ENCODE results near the gene NOP10.
"Not testable (repeated sequence)": the region's sequence is repeated elsewhere in the genome, so short reads cannot be mapped to it uniquely, and the experiment has no call there.

NOP10 gene

DNA sequence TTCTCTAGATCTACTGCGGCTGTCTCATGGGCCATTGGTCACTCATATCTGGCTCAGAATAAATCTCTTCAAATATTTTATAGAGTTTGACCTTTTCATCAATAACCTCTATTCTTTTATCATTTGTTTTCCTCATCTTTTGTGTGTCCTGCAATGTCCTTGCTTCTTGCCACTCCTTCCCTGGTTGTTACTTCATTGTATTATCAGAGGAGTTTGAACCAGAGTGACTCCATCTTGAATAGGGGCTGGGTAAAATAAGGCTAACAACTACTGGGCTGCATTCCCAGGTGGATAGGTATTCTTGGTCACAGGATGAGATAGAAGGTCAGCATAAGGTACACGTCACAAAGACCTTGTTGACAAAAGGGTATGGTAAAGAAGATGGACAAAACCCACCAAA, 33.9 kb upstream of the NOP10 start:
- no peak overlapping the region for H3K27ac ChIP-seq (ENCODE audit: low read length, poor library complexity, severe bottlenecking)
- H3K23ac ChIP-seq (ENCODE audit: low read length in 2 of 2) = no peak overlapping the region
- no peak overlapping the region for H2BK5ac ChIP-seq (ENCODE audit: low read depth, low read length, poor library complexity, severe bottlenecking)
- H2AK5ac ChIP-seq (ENCODE audit: low read length, severe bottlenecking) = no peak overlapping the region
- no peak overlapping the region for H3K9ac ChIP-seq (ENCODE audit: low read length)
- no peak overlapping the region for H2BK12ac ChIP-seq (ENCODE audit: low read length in 2 of 2)
- peaks cover 1% of the 10 kb centered on the region for H3K9me3 ChIP-seq (ENCODE audit: control insufficient read depth, low read length)
- no peaks in the 10 kb centered on the region for H3K4me1 ChIP-seq (ENCODE audit: control insufficient read depth, insufficient read depth, low read depth, low read length)
- no peak for DNase-seq
- 83% methylated on average over 2 of the region's 2 CpGs for WGBS
- no peak overlapping the region for H3K4me3 ChIP-seq (ENCODE audit: insufficient read depth in 1 of 2, low read depth in 1 of 2, low read length in 2 of 2)
- H3K18ac ChIP-seq (ENCODE audit: low read depth in 1 of 2, low read length in 2 of 2) = no peak overlapping the region
- no peak overlapping the region for H2BK120ac ChIP-seq (ENCODE audit: low read depth, low read length)
- no peak overlapping the region for H3K4ac ChIP-seq (ENCODE audit: low read depth in 1 of 2, low read length in 2 of 2)
- H3K4me2 ChIP-seq (ENCODE audit: low read length, poor library complexity, severe bottlenecking) = no peak overlapping the region
- H2BK15ac ChIP-seq (ENCODE audit: low read depth, poor library complexity, severe bottlenecking) = no peak overlapping the region
- no peak overlapping the region for H4K91ac ChIP-seq (ENCODE audit: low read length)
- no peaks in the 10 kb centered on the region for H3K27me3 ChIP-seq (ENCODE audit: control insufficient read depth in 1 of 2, insufficient read depth in 1 of 2, low read length in 2 of 2)
- no peaks in the 10 kb centered on the region for H3K79me1 ChIP-seq (replicated peaks; ENCODE audit: low read length, poor library complexity, severe bottlenecking)
- H4K8ac ChIP-seq (ENCODE audit: low read length) = no peak overlapping the region
- H2AFZ ChIP-seq (ENCODE audit: low read depth, low read length) = no peak overlapping the region
- H3K14ac ChIP-seq (ENCODE audit: low read length in 2 of 2) = no peak overlapping the region
- peaks cover 0 to 3% of the 10 kb centered on the region in 2 experiments for H3K36me3 ChIP-seq (ENCODE audit: control insufficient read depth in 1 of 2, insufficient read depth in 2 of 2, low read depth in 1 of 2, low read length in 2 of 2)

DNA sequence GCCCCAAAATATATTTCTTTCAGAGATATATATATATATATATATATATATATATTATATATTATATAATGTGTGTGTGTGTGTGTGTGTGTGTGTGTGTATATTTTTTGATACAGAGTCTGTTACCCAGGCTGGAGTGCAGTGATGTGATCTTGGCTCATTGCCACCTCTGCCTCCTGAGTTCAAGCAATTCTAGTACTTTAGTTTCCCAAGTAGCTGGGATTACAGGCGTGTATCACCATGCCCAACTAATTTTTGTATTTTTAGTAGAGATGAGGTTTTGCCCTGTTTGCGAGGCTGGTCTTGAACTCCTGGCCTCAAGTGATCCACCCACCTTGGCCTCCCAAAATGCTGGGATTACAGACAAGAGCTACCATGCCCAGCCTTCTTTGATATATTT, 32.6 kb upstream of the NOP10 start:
- not testable (repeated sequence) for H3K18ac ChIP-seq (ENCODE audit: low read depth in 1 of 2, low read length in 2 of 2); H2BK12ac ChIP-seq (ENCODE audit: low read length in 2 of 2); H3K4ac ChIP-seq (ENCODE audit: low read depth in 1 of 2, low read length in 2 of 2); H2BK5ac ChIP-seq (ENCODE audit: low read depth, low read length, poor library complexity, severe bottlenecking); H3K9me3 ChIP-seq (ENCODE audit: control insufficient read depth, low read length); H2AK5ac ChIP-seq (ENCODE audit: low read length, severe bottlenecking); H3K9ac ChIP-seq (ENCODE audit: low read length); H3K27me3 ChIP-seq (ENCODE audit: control insufficient read depth in 1 of 2, insufficient read depth in 1 of 2, low read length in 2 of 2); H3K36me3 ChIP-seq (ENCODE audit: control insufficient read depth in 1 of 2, insufficient read depth in 2 of 2, low read depth in 1 of 2, low read length in 2 of 2); H3K4me3 ChIP-seq (ENCODE audit: insufficient read depth in 1 of 2, low read depth in 1 of 2, low read length in 2 of 2); H3K27ac ChIP-seq (ENCODE audit: low read length, poor library complexity, severe bottlenecking); H3K4me2 ChIP-seq (ENCODE audit: low read length, poor library complexity, severe bottlenecking); H2BK120ac ChIP-seq (ENCODE audit: low read depth, low read length); H3K23ac ChIP-seq (ENCODE audit: low read length in 2 of 2); H3K79me1 ChIP-seq (replicated peaks; ENCODE audit: low read length, poor library complexity, severe bottlenecking); H2BK15ac ChIP-seq (ENCODE audit: low read depth, poor library complexity, severe bottlenecking); DNase-seq; H4K8ac ChIP-seq (ENCODE audit: low read length); H2AFZ ChIP-seq (ENCODE audit: low read depth, low read length); H3K14ac ChIP-seq (ENCODE audit: low read length in 2 of 2); H3K4me1 ChIP-seq (ENCODE audit: control insufficient read depth, insufficient read depth, low read depth, low read length); H4K91ac ChIP-seq (ENCODE audit: low read length)
- WGBS = 100% methylated on average over 1 of the region's 2 CpGs

DNA sequence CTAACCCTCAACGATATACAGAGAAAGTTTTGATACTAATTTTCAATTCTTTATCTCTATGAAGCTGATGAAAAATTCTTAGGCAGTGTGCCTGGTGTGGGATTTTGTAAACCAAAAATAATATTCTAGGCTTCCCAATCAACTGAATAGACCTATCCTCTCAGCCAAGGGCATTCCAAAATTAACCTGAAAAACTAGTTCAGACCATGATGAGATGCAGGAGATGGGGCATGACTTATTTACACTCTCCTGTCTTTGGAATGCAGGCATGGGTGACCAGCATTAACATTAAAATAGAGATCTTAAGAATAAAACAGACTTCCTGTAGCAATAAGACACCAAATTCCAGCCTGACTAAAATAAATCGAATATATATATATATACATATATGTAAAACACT, 31.9 kb upstream of the NOP10 start:
- Histone ChIP-seq H3K23ac (ENCODE audit: low read length in 2 of 2) (no peak overlapping the region), H3K4me1 (ENCODE audit: control insufficient read depth, insufficient read depth, low read depth, low read length) (no peaks in the 10 kb centered on the region), H3K4me3 (ENCODE audit: insufficient read depth in 1 of 2, low read depth in 1 of 2, low read length in 2 of 2) (no peak overlapping the region), H3K14ac (ENCODE audit: low read length in 2 of 2) (no peak overlapping the region), H4K8ac (ENCODE audit: low read length) (no peak overlapping the region), H2BK120ac (ENCODE audit: low read depth, low read length) (no peak overlapping the region), H3K4ac (ENCODE audit: low read depth in 1 of 2, low read length in 2 of 2) (no peak overlapping the region), H3K27me3 (ENCODE audit: control insufficient read depth in 1 of 2, insufficient read depth in 1 of 2, low read length in 2 of 2) (no peaks in the 10 kb centered on the region), H2AFZ (ENCODE audit: low read depth, low read length) (no peak overlapping the region), H3K79me1 (replicated peaks; ENCODE audit: low read length, poor library complexity, severe bottlenecking) (no peaks in the 10 kb centered on the region), H2BK15ac (ENCODE audit: low read depth, poor library complexity, severe bottlenecking) (no peak overlapping the region), H3K9me3 (ENCODE audit: control insufficient read depth, low read length) (peaks cover 5% of the 10 kb centered on the region), H2BK12ac (ENCODE audit: low read length in 2 of 2) (no peak overlapping the region), H3K9ac (ENCODE audit: low read length) (no peak overlapping the region), H3K36me3 (ENCODE audit: control insufficient read depth in 1 of 2, insufficient read depth in 2 of 2, low read depth in 1 of 2, low read length in 2 of 2) (peaks cover 0 to 3% of the 10 kb centered on the region in 2 experiments), H2AK5ac (ENCODE audit: low read length, severe bottlenecking) (no peak overlapping the region), H3K18ac (ENCODE audit: low read depth in 1 of 2, low read length in 2 of 2) (no peak overlapping the region), H3K4me2 (ENCODE audit: low read length, poor library complexity, severe bottlenecking) (no peak overlapping the region), H3K27ac (ENCODE audit: low read length, poor library complexity, severe bottlenecking) (no peak overlapping the region), H2BK5ac (ENCODE audit: low read depth, low read length, poor library complexity, severe bottlenecking) (no peak overlapping the region), H4K91ac (ENCODE audit: low read length) (no peak overlapping the region)
- DNase-seq = no peak
- WGBS = no CpG with 5 or more reads among the region's 2 CpGs

DNA sequence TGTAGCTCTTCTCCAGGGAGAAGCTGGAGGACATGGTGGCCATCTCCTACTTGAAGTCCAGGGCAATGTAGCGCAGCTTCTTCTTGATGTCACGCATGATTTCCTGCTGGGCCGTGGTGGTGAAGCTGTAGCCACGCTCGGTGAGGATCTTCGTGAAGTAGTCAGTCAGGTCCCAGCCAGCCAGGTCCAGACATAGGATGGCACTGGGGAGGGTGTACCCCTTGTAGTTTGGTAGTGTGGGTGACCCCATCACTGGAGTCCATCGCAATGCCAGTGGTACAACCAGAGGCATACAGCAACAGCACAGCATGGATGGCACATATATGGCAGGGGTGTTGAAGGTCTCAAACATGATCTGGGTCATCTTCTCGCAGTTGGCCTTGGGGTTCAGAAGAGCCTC, 31.0 kb upstream of the NOP10 start:
- peaks cover 5% of the 10 kb centered on the region for H3K9me3 ChIP-seq (ENCODE audit: control insufficient read depth, low read length)
- no peaks in the 10 kb centered on the region for H3K79me1 ChIP-seq (replicated peaks; ENCODE audit: low read length, poor library complexity, severe bottlenecking)
- no peak for DNase-seq
- H3K4me1 ChIP-seq (ENCODE audit: control insufficient read depth, insufficient read depth, low read depth, low read length) = no peaks in the 10 kb centered on the region
- H2BK15ac ChIP-seq (ENCODE audit: low read depth, poor library complexity, severe bottlenecking) = no peak overlapping the region
- no peak overlapping the region for H3K14ac ChIP-seq (ENCODE audit: low read length in 2 of 2)
- no peaks in the 10 kb centered on the region for H3K27me3 ChIP-seq (ENCODE audit: control insufficient read depth in 1 of 2, insufficient read depth in 1 of 2, low read length in 2 of 2)
- H2AK5ac ChIP-seq (ENCODE audit: low read length, severe bottlenecking) = no peak overlapping the region
- no peak overlapping the region for H3K4me2 ChIP-seq (ENCODE audit: low read length, poor library complexity, severe bottlenecking)
- no peak overlapping the region for H4K8ac ChIP-seq (ENCODE audit: low read length)
- no peak overlapping the region for H3K9ac ChIP-seq (ENCODE audit: low read length)
- WGBS = 77% methylated on average over 8 of the region's 8 CpGs
- H3K36me3 ChIP-seq (ENCODE audit: control insufficient read depth in 1 of 2, insufficient read depth in 2 of 2, low read depth in 1 of 2, low read length in 2 of 2) = peaks cover 0 to 3% of the 10 kb centered on the region in 2 experiments
- no peak overlapping the region for H2BK5ac ChIP-seq (ENCODE audit: low read depth, low read length, poor library complexity, severe bottlenecking)
- no peak overlapping the region for H3K27ac ChIP-seq (ENCODE audit: low read length, poor library complexity, severe bottlenecking)
- H2AFZ ChIP-seq (ENCODE audit: low read depth, low read length) = no peak overlapping the region
- H3K18ac ChIP-seq (ENCODE audit: low read depth in 1 of 2, low read length in 2 of 2) = no peak overlapping the region
- H2BK120ac ChIP-seq (ENCODE audit: low read depth, low read length) = no peak overlapping the region
- no peak overlapping the region for H4K91ac ChIP-seq (ENCODE audit: low read length)
- H3K4ac ChIP-seq (ENCODE audit: low read depth in 1 of 2, low read length in 2 of 2) = no peak overlapping the region
- no peak overlapping the region for H3K23ac ChIP-seq (ENCODE audit: low read length in 2 of 2)
- no peak overlapping the region for H3K4me3 ChIP-seq (ENCODE audit: insufficient read depth in 1 of 2, low read depth in 1 of 2, low read length in 2 of 2)
- H2BK12ac ChIP-seq (ENCODE audit: low read length in 2 of 2) = no peak overlapping the region
